OCI-LY7 (cell line): ENCODE measurements around the gene PRKD2. TPM values are rescaled to one million over a fixed set of nuclear protein-coding genes. Genes with fewer than 3 reads are reported as not detected.
"Not testable (repeated sequence)": the region's sequence is repeated elsewhere in the genome, so short reads cannot be mapped to it uniquely, and the experiment has no call there.

Source experiments
- BruUV-seq: library from RNA; stranded (reverse); fragments of 400-500 nt; replicated peaks from 2 replicates; lab custom pipeline; 2021; lab: Mats Ljungman, UMichigan
- CTCF ChIA-PET: fragments of 300-600 bp; sonication (Branson Sonifier 250); formaldehyde crosslinking; loops from one replicate; lab custom pipeline; 2022; ENCODE audit warnings: antibody characterized with exemption; ENCODE audit not compliant: unreplicated experiment; lab: Charles Lee
- POLR2A ChIA-PET: fragments of 300-600 bp; sonication (Branson Sonifier 250); formaldehyde crosslinking; loops from one replicate; lab custom pipeline; 2022; ENCODE audit warnings: antibody characterized with exemption; lab: Charles Lee
- DNase-seq: peaks from one replicate; pipeline ENCODE4 v3.0.0-alpha.2; 2015; ENCODE audit warnings: low spot score
- H2AFZ ChIP-seq: fragments of 200-600 bp; sonication (generic), shearing (Covaris generic); 2 replicates; pipeline ENCODE4 v1.6.1; 2014; ENCODE audit warnings: mild to moderate bottlenecking, antibody characterized with exemption, low read length, moderate library complexity
- H3K27ac ChIP-seq: fragments of 200-600 bp; sonication (generic); 2 replicates; pipeline ENCODE4 v1.5.1; 2014; ENCODE audit warnings: mixed run types, low read depth, mild to moderate bottlenecking, moderate library complexity, low read length, inconsistent platforms; ENCODE audit not compliant: poor library complexity, severe bottlenecking
- H3K36me3 ChIP-seq: fragments of 200-600 bp; sonication (generic); 2 replicates; pipeline ENCODE4 v1.6.1; 2014; ENCODE audit warnings: mild to moderate bottlenecking, antibody characterized with exemption, low read length, moderate library complexity, mixed read lengths; ENCODE audit not compliant: insufficient read depth
- H3K4me1 ChIP-seq: fragments of 200-600 bp; sonication (generic); 2 replicates; pipeline ENCODE4 v1.5.1; 2014; ENCODE audit warnings: mild to moderate bottlenecking, low read length; ENCODE audit not compliant: insufficient read depth, poor library complexity, severe bottlenecking
- H3K4me2 ChIP-seq: fragments of 200-600 bp; sonication (generic); 2 replicates; pipeline ENCODE4 v1.6.1; 2014; ENCODE audit warnings: mild to moderate bottlenecking, low read length
- H3K4me3 ChIP-seq: fragments of 200-600 bp; sonication (generic); 2 replicates; pipeline ENCODE4 v1.5.1; 2014; ENCODE audit warnings: mild to moderate bottlenecking, low read depth, low read length; ENCODE audit not compliant: poor library complexity, severe bottlenecking
- H3K79me2 ChIP-seq: fragments of 200-600 bp; sonication (generic); 2 replicates; pipeline ENCODE4 v1.6.1; 2016; ENCODE audit warnings: low read depth, mild to moderate bottlenecking, low read length, moderate library complexity, mixed read lengths; ENCODE audit not compliant: insufficient read depth
- H3K9me2 ChIP-seq: fragments of 200-600 bp; sonication (generic); 2 replicates; pipeline ENCODE4 v1.6.1; 2016; ENCODE audit warnings: mild to moderate bottlenecking, low read length, mixed read lengths; ENCODE audit not compliant: insufficient read depth
- H3K9me3 ChIP-seq: fragments of 200-600 bp; sonication (generic); 2 replicates; pipeline ENCODE4 v1.6.1; 2014; ENCODE audit warnings: mild to moderate bottlenecking, mixed run types, low read length, mixed read lengths
- H4K20me1 ChIP-seq: fragments of 200-600 bp; sonication (generic); 2 replicates; pipeline ENCODE4 v1.6.1; 2014; ENCODE audit warnings: mild to moderate bottlenecking, antibody characterized with exemption, low read length, moderate library complexity, mixed read lengths; ENCODE audit not compliant: insufficient read depth
- EZH2phosphoT487 ChIP-seq: fragments of 200-600 bp; sonication (generic); IDR thresholded peaks from 2 replicates; pipeline ENCODE4 v1.6.1; 2018; ENCODE audit warnings: low read depth, borderline replicate concordance, mild to moderate bottlenecking, mixed run types, antibody characterized with exemption, low read length, moderate library complexity, mixed read lengths
- intact Hi-C: fragments of 100-400 bp; cut with micrococcal nuclease; formaldehyde crosslinking; loops from one replicate; pipeline ENCODE4 v1.10.0; 2022; ENCODE audit not compliant: unreplicated experiment
- total RNA-seq, 2 experiments: library from RNA; depleted of rRNA in 1 of 2; stranded (reverse); fragments of >200 nt in 1 of 2; shearing (Covaris generic) in 1 of 2; gene quantifications; 2 replicates each; pipeline ENCODE4 v1.2.3, GENCODE V29; 2014 to 2022
- TF ChIP-seq, protein P1 (sequence below): fragments of 200-600 bp; sonication (generic); conservative IDR thresholded peaks from 2 replicates; pipeline ENCODE4 v1.5.1; 2014; ENCODE audit warnings: mild to moderate bottlenecking, antibody characterized with exemption, low read length, moderate library complexity, mixed read lengths

The PRKD2 gene
- total RNA-seq, 2 experiments from 2014 or later: 30.5 to 89.2 TPM

DNA sequence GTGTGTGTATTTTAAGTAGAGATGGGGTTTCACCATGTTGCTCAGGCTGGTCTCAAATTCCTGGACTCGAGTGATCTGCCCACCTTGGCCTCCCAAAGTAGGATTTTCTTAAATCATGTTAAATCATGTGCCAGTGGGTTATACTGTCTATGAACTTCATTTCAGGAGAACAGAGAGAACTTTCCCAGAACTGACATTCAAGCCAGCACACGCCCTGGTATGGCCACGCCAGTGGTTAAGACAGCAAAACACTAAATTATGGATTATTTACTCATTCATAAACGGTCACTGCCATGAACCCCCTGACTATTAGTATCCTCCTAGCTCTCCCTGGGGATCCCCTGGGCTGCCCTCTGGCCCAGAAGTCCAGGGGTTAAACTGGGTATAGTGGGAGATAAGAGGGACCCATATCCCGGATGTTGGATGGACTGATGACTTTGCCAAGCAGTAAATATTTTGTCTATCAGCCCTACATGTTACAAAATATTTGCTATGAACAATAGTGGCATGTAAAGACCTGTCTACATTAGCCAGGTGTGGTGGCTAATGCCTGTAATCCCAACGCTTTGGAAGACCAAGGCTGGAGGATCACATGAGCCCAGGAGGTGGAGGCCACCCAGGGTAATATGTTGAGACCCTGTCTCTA is 45.5 kb upstream of the PRKD2 start:
- no peak overlapping the region for H3K4me2 ChIP-seq
- no peak for DNase-seq
- no peaks in the 10 kb centered on the region for H4K20me1 ChIP-seq
- H3K4me3 ChIP-seq: no peak overlapping the region
- H3K9me2 ChIP-seq: no peaks in the 10 kb centered on the region
- no peak overlapping the region for H3K27ac ChIP-seq
- CTCF ChIA-PET: no interaction called here
- 0 out of 2 replicates have a peak, but pooled peaks cover 7% of the 10 kb centered on the region for H3K36me3 ChIP-seq
- TF ChIP-seq EZH2phosphoT487: no peak
- TF ChIP-seq, protein P1, sequence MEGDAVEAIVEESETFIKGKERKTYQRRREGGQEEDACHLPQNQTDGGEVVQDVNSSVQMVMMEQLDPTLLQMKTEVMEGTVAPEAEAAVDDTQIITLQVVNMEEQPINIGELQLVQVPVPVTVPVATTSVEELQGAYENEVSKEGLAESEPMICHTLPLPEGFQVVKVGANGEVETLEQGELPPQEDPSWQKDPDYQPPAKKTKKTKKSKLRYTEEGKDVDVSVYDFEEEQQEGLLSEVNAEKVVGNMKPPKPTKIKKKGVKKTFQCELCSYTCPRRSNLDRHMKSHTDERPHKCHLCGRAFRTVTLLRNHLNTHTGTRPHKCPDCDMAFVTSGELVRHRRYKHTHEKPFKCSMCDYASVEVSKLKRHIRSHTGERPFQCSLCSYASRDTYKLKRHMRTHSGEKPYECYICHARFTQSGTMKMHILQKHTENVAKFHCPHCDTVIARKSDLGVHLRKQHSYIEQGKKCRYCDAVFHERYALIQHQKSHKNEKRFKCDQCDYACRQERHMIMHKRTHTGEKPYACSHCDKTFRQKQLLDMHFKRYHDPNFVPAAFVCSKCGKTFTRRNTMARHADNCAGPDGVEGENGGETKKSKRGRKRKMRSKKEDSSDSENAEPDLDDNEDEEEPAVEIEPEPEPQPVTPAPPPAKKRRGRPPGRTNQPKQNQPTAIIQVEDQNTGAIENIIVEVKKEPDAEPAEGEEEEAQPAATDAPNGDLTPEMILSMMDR: no peak
- no peaks in the 10 kb centered on the region for H3K79me2 ChIP-seq
- no peaks in the 10 kb centered on the region for H3K4me1 ChIP-seq
- no peak overlapping the region for H2AFZ ChIP-seq
- POLR2A ChIA-PET: no interaction called here
- H3K9me3 ChIP-seq: no peaks in the 10 kb centered on the region
- intact Hi-C loops: no loop called here
- BruUV-seq: no TSS peak

DNA sequence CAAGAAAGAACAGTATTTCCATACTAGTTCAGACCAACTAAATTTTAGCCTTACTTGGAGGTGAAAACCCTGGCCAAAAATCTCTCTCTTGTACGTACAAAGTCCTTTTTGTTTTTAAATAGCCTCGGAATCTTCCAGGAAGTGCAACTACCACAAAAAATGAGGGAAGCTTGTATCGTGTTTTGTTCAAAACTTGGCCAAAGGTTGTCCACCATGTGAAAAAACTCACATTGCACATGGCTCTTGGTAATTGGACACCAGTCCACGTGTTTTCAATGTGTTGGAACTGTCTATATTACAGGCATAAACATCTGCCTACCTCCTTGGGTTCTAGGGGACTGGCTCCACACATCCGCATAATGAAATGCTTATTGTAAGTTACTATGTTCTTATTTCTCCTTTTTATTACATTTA is 44.5 kb upstream of the PRKD2 start:
- H3K9me3 ChIP-seq: no peaks in the 10 kb centered on the region
- H2AFZ ChIP-seq: no peak overlapping the region
- no peaks in the 10 kb centered on the region for H3K79me2 ChIP-seq
- no peak overlapping the region for H3K27ac ChIP-seq
- BruUV-seq: no TSS peak
- no peaks in the 10 kb centered on the region for H4K20me1 ChIP-seq
- TF ChIP-seq, protein P1: no peak
- TF ChIP-seq EZH2phosphoT487: no peak
- DNase-seq: no peak
- intact Hi-C loops: no loop called here
- no peak overlapping the region for H3K4me2 ChIP-seq
- ChIA-PET CTCF (interaction anchor here (0.6 kb wide), 1 partner anchor 50 kb away, joined by 3 read pairs; no protein-coding TSS in a partner anchor), POLR2A (no interaction called here)
- no peak overlapping the region for H3K4me3 ChIP-seq
- no peaks in the 10 kb centered on the region for H3K9me2 ChIP-seq
- H3K36me3 ChIP-seq: peaks cover 12% of the 10 kb centered on the region; the same call in 1 of the 2 replicates
- H3K4me1 ChIP-seq: no peaks in the 10 kb centered on the region

DNA sequence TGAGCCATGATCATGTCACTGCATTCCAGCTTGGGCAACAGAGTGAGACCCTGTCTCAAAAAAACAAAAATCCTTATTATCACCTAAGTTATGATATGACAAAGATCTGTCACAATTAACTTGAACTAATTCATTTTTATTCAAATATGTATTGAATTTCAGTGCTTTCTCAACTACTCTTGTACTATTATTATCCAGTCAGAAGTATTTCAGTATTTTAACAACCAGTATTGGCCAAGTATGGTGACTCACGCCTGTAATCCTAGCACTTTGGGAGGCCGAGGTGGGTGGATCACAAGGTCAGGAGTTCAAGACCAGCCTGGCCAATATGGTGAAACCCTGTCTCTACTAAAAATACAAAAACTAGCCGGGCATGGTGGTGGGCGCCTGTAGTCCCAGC is 44.0 kb upstream of the PRKD2 start:
- BruUV-seq, H3K27ac ChIP-seq, intact Hi-C loops, H3K4me2 ChIP-seq, H2AFZ ChIP-seq, H3K9me3 ChIP-seq, H3K4me3 ChIP-seq, H4K20me1 ChIP-seq, H3K79me2 ChIP-seq, H3K9me2 ChIP-seq, H3K4me1 ChIP-seq, DNase-seq, POLR2A ChIA-PET, CTCF ChIA-PET: not testable (repeated sequence)
- H3K36me3 ChIP-seq: peaks cover 12% of the 10 kb centered on the region; the same call in 1 of the 2 replicates
